ENCODE results near the gene MYO1A. TPM values are rescaled to one million over a fixed set of nuclear protein-coding genes. Genes with fewer than 3 reads are reported as not detected.

The MYO1A gene
- total and polyA plus RNA-seq, 4 donors, result 0.03 to 0.28 (median 0.08) TPM; not detected in 1

- TF ChIP-seq FOXA2 (IDR thresholded peaks at IDR 0.05) (no peak), RAD21 (IDR thresholded peaks at IDR 0.05) (no peak), MAX (IDR thresholded peaks at IDR 0.05) (no peak), FOXA1 (IDR thresholded peaks at IDR 0.05) (no peak), NR2F2 (IDR thresholded peaks at IDR 0.05) (no peak), SP1 (IDR thresholded peaks at IDR 0.05) (no peak), EGR1 (IDR thresholded peaks at IDR 0.05; ENCODE audit: low read depth in 2 of 2) (no peak), ZBTB33 (IDR thresholded peaks at IDR 0.05) (no peak), CTCF (IDR thresholded peaks at IDR 0.05; ENCODE audit: low read depth, low read length, missing input control) (no peak), YY1 (IDR thresholded peaks at IDR 0.05) (no peak), ATF3 (IDR thresholded peaks at IDR 0.05) (no peak), TAF1 (conservative IDR thresholded peaks at IDR 0.05) (no peak), HNF4A (conservative IDR thresholded peaks at IDR 0.05) (no peak), JUND (IDR thresholded peaks at IDR 0.05) (no peak)
- Histone ChIP-seq H3K4me3 (ENCODE audit: low read depth in 1 of 3, low read length in 3 of 3) (no peak overlapping the region), H3K27me3 (ENCODE audit: control insufficient read depth in 4 of 4, insufficient read depth in 4 of 4, low read length in 3 of 4) (no peaks in the 10 kb centered on the region), H3K9me3 (ENCODE audit: control insufficient read depth in 4 of 4, low read length in 3 of 4) (no peaks in the 10 kb centered on the region), H3K36me3 (ENCODE audit: control insufficient read depth in 4 of 4, insufficient read depth in 3 of 4, low read depth in 1 of 4, low read length in 3 of 4) (no peaks in the 10 kb centered on the region), H3K4me1 (ENCODE audit: control insufficient read depth in 4 of 4, insufficient read depth in 4 of 4, low read length in 3 of 4) (no peaks in the 10 kb centered on the region), H3K27ac (ENCODE audit: low read depth in 1 of 2, low read length in 2 of 2) (no peak overlapping the region), H3K9ac (ENCODE audit: low read depth in 1 of 2, low read length in 2 of 2) (no peak overlapping the region)
- WGBS, result 81% methylated on average over 9 of the region's 9 CpGs
- DNase-seq (ENCODE audit: low spot score), result no peak
Measured at GRCh38 chr12:57039016-57039798, 10.7 kb downstream of the MYO1A start.

GRCh38 chr12:57037264-57037663, 12.7 kb downstream of the MYO1A start:
- Histone ChIP-seq H3K27ac (ENCODE audit: low read depth in 1 of 2, low read length in 2 of 2) (no peak overlapping the region), H3K4me1 (ENCODE audit: control insufficient read depth in 4 of 4, insufficient read depth in 4 of 4, low read length in 3 of 4) (no peaks in the 10 kb centered on the region), H3K27me3 (ENCODE audit: control insufficient read depth in 4 of 4, insufficient read depth in 4 of 4, low read length in 3 of 4) (no peaks in the 10 kb centered on the region), H3K36me3 (ENCODE audit: control insufficient read depth in 4 of 4, insufficient read depth in 3 of 4, low read depth in 1 of 4, low read length in 3 of 4) (no peaks in the 10 kb centered on the region), H3K4me3 (ENCODE audit: low read depth in 1 of 3, low read length in 3 of 3) (no peak overlapping the region), H3K9me3 (ENCODE audit: control insufficient read depth in 4 of 4, low read length in 3 of 4) (no peaks in the 10 kb centered on the region), H3K9ac (ENCODE audit: low read depth in 1 of 2, low read length in 2 of 2) (no peak overlapping the region)
- DNase-seq (ENCODE audit: low spot score), result no peak
- WGBS, result 87% methylated on average over 3 of the region's 3 CpGs
- TF ChIP-seq FOXA1 (IDR thresholded peaks at IDR 0.05) (no peak), RXRA (IDR thresholded peaks at IDR 0.05) (no peak), ATF3 (IDR thresholded peaks at IDR 0.05) (no peak), YY1 (IDR thresholded peaks at IDR 0.05) (no peak), HNF4A (conservative IDR thresholded peaks at IDR 0.05) (no peak), REST (IDR thresholded peaks at IDR 0.05) (no peak), SP1 (IDR thresholded peaks at IDR 0.05) (no peak), EGR1 (IDR thresholded peaks at IDR 0.05; ENCODE audit: low read depth in 2 of 2) (no peak), CTCF (IDR thresholded peaks at IDR 0.05; ENCODE audit: low read depth, low read length, missing input control) (no peak), RAD21 (IDR thresholded peaks at IDR 0.05) (no peak), ZBTB33 (IDR thresholded peaks at IDR 0.05) (no peak), HNF4G (IDR thresholded peaks at IDR 0.05) (no peak), MAX (IDR thresholded peaks at IDR 0.05) (no peak), JUND (IDR thresholded peaks at IDR 0.05) (no peak)
